WI38 (cell line): ENCODE results near the gene VPS39.

Experiments used
- H3K4me3 ChIP-seq: 2 replicates; pipeline ENCODE4 v1.5.1; 2011; ENCODE audit warnings: low read depth, mild to moderate bottlenecking, control low read depth, low read length
- TF ChIP-seq, protein P1 (sequence below): IDR thresholded peaks from 2 replicates; pipeline ENCODE4 v1.5.1; 2012; ENCODE audit warnings: low read depth, mild to moderate bottlenecking, control low read depth, low read length

Gene VPS39

DNA sequence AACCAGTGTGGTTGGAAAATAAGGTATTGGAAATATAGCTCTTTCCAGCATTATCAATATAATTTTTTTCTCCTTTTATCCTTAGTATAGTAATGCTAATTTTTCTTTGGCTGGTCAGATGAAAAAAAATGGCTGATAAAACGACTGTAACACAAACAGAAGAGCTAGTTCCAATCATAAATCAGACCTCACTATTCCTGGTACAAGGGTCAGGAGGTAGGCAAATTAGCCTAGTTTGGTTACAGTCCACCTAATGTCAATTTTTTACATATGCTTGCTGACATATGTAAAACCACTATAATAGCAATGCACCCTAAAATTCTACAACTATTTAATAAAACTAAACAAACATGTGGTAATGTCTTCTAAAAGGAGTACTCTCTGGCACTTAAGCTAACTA is 19.9 kb upstream of the VPS39 start:
- TF ChIP-seq, protein P1, sequence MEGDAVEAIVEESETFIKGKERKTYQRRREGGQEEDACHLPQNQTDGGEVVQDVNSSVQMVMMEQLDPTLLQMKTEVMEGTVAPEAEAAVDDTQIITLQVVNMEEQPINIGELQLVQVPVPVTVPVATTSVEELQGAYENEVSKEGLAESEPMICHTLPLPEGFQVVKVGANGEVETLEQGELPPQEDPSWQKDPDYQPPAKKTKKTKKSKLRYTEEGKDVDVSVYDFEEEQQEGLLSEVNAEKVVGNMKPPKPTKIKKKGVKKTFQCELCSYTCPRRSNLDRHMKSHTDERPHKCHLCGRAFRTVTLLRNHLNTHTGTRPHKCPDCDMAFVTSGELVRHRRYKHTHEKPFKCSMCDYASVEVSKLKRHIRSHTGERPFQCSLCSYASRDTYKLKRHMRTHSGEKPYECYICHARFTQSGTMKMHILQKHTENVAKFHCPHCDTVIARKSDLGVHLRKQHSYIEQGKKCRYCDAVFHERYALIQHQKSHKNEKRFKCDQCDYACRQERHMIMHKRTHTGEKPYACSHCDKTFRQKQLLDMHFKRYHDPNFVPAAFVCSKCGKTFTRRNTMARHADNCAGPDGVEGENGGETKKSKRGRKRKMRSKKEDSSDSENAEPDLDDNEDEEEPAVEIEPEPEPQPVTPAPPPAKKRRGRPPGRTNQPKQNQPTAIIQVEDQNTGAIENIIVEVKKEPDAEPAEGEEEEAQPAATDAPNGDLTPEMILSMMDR: no peak
- H3K4me3 ChIP-seq: no peak overlapping the region

DNA sequence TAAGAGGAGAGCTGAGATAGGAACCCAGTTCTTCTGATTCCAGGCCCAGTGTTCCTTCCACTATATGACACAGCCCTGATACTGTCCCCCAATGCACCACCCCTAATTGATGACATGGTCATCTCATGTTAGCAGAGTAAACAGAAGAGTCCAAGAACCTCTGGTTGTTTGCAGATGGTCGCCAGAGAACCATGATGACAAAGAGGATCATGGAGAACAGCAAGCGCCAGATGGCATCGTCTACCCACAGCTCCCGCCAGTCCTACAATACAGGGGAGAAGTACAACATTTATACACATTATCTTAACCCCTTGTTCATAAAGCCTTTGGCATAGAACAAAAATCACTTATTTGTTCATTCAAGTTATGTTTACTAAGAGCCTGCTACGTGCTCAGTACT is 18.5 kb upstream of the VPS39 start:
- no peak overlapping the region for H3K4me3 ChIP-seq
- TF ChIP-seq, protein P1: no peak

DNA sequence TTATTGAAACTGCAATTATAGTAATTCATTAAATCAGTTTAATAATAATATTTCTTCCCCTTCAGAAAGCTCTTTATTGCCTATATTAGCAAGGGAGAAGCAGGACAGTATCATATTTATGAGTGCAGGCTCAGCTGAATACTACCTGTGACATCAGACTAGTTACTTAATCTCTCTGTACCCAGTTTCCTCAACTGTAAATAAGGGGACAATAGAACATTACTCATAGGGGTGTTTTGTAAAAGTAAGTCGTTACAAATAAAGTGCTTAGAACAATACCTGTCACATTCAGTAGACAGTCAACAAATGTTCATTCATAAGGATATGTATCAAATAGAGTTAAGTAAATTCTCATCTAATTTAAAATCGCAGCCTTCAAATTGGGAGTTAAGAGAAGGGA is 12.1 kb upstream of the VPS39 start:
- no peak overlapping the region for H3K4me3 ChIP-seq
- TF ChIP-seq, protein P1: no peak

DNA sequence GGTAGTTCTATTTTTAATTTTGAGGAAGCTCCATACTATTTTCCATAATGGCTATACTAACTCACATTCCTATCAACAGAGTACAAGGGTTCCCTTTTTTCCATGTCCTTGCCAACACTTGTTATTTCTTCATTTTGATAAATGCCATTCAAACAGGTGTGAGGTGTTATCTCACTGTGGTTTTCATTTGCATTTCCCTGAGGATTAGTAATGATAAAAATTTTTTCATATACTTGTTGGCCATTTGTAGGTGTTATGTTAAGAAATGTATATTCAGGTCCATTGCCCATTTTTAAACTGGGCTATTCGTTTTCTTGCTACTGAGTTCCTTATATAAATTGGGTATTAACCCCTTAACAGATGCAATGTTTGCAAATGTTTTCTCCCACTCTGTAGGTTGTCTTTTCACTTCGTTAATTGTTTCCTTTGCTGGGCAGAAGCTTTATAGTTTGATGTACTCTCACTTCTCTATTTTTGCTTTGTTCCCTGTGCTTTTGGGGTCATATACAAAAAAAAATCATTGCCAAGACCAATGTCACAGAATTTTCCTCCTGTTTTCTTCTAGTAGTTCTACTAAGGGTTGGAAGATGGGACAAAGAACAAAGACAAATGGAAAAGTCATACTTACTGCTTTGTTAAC is 11.0 kb upstream of the VPS39 start:
- TF ChIP-seq, protein P1: no peak
- H3K4me3 ChIP-seq: no peak overlapping the region

DNA sequence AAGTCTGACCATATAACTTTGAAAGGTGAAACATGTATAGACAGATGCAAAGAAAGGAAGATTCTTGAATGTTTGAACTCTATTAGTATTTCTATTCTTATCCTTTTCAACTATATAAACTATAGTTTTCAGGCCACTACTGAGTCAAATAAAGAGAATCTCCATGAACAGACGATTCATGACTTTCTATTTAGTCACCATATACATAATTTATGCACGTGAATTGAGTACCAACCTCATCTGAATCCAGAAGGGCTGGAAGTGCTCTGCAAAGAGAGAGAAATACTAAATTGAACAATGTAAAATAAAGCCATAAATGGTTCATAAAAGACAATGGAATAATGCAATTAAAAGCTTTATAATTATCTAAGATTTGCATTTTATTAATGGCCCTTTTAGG is 9.5 kb upstream of the VPS39 start:
- no peak overlapping the region for H3K4me3 ChIP-seq
- TF ChIP-seq, protein P1: no peak

DNA sequence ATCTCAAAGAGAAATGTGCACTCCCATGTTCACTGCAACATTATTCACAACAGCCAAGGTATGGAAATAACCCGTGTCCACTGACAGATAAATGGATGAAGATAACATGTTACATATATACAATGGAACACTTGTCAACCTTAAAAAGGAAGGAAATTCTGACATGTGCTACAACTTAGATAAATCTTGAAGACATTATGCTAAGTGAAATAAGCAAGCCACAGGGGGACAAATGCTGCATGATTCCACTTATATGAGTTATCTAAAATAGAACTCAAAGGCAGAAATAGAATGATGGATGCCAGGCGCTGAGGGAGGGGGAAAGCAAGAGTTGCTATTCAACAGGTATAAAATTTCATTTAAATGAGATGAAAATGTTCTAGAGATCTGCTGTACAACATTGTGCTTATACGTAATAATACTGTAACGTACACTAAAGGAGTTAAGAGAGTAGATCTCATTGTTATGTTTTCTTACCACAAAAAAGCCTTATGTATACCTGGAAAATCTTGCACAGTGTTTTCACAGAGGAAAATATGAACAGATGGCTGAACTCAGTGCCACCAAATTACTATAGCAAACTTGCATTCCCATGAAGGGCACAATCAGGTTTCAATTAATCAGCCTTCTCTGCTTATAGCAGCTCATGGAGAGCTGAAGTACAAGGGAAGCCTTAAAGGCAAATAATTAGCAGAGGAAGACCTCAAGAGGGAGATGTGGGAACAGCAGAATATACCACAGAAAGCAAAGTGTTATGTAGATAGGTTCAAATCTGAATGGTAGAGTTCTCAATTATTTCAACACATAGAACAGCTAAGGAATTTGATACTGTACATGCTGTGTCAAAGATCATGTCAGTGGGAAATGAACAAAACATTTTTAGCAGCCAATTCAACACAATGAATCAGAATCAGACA is 8.1 kb upstream of the VPS39 start:
- H3K4me3 ChIP-seq: no peak overlapping the region
- TF ChIP-seq, protein P1: no peak

DNA sequence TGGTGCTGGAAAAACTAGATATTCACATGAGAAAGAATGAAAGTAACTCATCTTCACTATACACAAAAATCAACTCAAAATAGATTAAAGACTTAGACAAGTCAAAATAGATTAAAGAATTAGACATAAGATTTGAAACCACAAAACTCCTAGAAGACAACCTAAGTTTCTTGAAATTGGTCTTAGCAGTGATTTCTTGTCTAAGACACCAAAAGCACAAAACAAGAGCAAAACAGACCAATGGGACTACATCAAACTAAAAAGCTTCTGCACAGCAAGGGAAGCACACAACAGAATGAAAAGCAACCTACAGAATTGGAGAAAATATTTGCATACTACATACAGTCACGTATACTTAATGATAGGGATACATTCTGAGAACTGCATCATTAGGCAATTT is 6.5 kb upstream of the VPS39 start:
- TF ChIP-seq, protein P1: no peak

More for the DNA sequence above, 6.5 kb upstream of the VPS39 start:
- no peak overlapping the region for H3K4me3 ChIP-seq
